Measurements from ENCODE around the gene PRAMEF17. TPM values are rescaled to one million over a fixed set of nuclear protein-coding genes. Genes with fewer than 3 reads are reported as not detected.
"Not testable (repeated sequence)": the region's sequence is repeated elsewhere in the genome, so short reads cannot be mapped to it uniquely, and the experiment has no call there.

The PRAMEF17 gene
- total and polyA plus RNA-seq, 9 of the 15 experiments (the other 6 are each of a cell fraction or from before 2014, with no cell fraction given) = not detected

DNA sequence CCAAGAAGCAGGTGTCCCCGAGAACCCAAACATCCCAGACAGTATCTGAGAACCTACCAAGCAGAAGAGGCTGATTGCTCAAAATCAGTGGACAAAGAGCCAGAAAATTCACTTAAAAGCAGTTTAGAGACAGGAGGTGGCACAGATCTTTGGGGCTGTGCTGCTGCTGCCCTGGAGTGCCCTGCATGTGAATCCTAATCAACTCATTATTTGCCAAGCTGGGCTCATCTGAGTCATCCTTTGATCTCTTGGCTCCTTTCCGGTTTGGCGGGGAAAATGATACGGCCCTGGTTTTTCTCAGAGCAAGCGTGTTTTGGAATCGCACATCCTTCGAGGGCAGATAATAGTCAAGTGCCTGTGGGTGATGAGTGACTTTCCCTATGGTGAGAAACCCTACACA is 27.1 kb upstream of the PRAMEF17 start:
- FAIRE-seq; H3K4me3 ChIP-seq; H3K9ac ChIP-seq (ENCODE audit: insufficient read depth in 1 of 2, low read depth in 2 of 2, low read length in 2 of 2); H2AFZ ChIP-seq (ENCODE audit: low read depth, low read length); CTCF ChIA-PET (ENCODE audit: low intra/inter-chr PET ratio); H3K79me2 ChIP-seq (ENCODE audit: control insufficient read depth, insufficient read depth, low read length); in situ Hi-C loops (cut with MboI); intact Hi-C loops (cut with micrococcal nuclease); H3K9me1 ChIP-seq (ENCODE audit: control insufficient read depth, insufficient read depth, low read length); H4K20me1 ChIP-seq (replicated peaks; ENCODE audit: control insufficient read depth, insufficient read depth, low read length); H3K27me3 ChIP-seq (ENCODE audit: control insufficient read depth in 2 of 2, insufficient read depth in 2 of 2, low read length in 2 of 2); H3K4me2 ChIP-seq (ENCODE audit: insufficient read depth, low read length); H3K36me3 ChIP-seq (ENCODE audit: control insufficient read depth, insufficient read depth, low read length); H3K27ac ChIP-seq (ENCODE audit: extremely low read depth, low read depth, low read length); H3K4me1 ChIP-seq (replicated peaks in 1 of 2; ENCODE audit: control insufficient read depth in 2 of 2, insufficient read depth in 2 of 2, low read length in 2 of 2); ATAC-seq; BruUV-seq (replicated peaks); H3K9me3 ChIP-seq (replicated peaks; ENCODE audit: control insufficient read depth, insufficient read depth, low read depth, low read length); POLR2A ChIA-PET; DNase-seq (ENCODE audit: extremely low read depth in 1 of 4, low spot score in 3 of 4): not testable (repeated sequence)
- no CpG with 5 or more reads among the region's 7 CpGs for WGBS (ENCODE audit: insufficient coverage, low coverage, missing lambda C conversion rate)

DNA sequence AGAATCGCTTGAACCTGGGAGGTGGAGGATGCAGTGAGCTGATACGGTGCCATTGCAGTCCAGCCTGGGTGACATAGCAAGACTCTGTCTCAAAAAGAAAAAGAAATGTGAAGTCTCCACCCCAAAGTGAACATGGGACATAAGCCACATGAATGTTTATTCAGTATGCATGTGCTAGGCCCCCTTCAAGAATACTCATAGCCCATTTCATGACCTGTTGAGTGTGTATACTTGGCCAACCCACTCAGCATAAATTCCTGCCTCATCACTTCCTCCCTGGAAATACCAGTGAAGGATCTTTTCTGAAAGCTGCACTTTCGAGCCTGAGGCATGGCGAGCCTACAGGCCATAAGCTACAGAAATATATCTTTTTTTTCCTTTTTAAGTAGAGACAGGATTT is 24.5 kb upstream of the PRAMEF17 start:
- WGBS (ENCODE audit: insufficient coverage, low coverage, missing lambda C conversion rate) = 0% methylated on average over 2 of the region's 4 CpGs

More for the DNA sequence above, 24.5 kb upstream of the PRAMEF17 start:
- H3K9me1 ChIP-seq (ENCODE audit: control insufficient read depth, insufficient read depth, low read length); FAIRE-seq; H3K79me2 ChIP-seq (ENCODE audit: control insufficient read depth, insufficient read depth, low read length); H4K20me1 ChIP-seq (replicated peaks; ENCODE audit: control insufficient read depth, insufficient read depth, low read length); in situ Hi-C loops (cut with MboI); BruUV-seq (replicated peaks); H2AFZ ChIP-seq (ENCODE audit: low read depth, low read length); H3K27me3 ChIP-seq (ENCODE audit: control insufficient read depth in 2 of 2, insufficient read depth in 2 of 2, low read length in 2 of 2); ATAC-seq; H3K9ac ChIP-seq (ENCODE audit: insufficient read depth in 1 of 2, low read depth in 2 of 2, low read length in 2 of 2); POLR2A ChIA-PET; intact Hi-C loops (cut with micrococcal nuclease); H3K4me3 ChIP-seq; H3K36me3 ChIP-seq (ENCODE audit: control insufficient read depth, insufficient read depth, low read length); H3K9me3 ChIP-seq (replicated peaks; ENCODE audit: control insufficient read depth, insufficient read depth, low read depth, low read length); H3K4me1 ChIP-seq (replicated peaks in 1 of 2; ENCODE audit: control insufficient read depth in 2 of 2, insufficient read depth in 2 of 2, low read length in 2 of 2); DNase-seq (ENCODE audit: extremely low read depth in 1 of 4, low spot score in 3 of 4); CTCF ChIA-PET (ENCODE audit: low intra/inter-chr PET ratio); H3K27ac ChIP-seq (ENCODE audit: extremely low read depth, low read depth, low read length); H3K4me2 ChIP-seq (ENCODE audit: insufficient read depth, low read length): not testable (repeated sequence)

All from K562 (cell line).